ENCODE measurements around the gene RNF181.
"Not testable (repeated sequence)": the region's sequence is repeated elsewhere in the genome, so short reads cannot be mapped to it uniquely, and the experiment has no call there.

RNF181 gene

GRCh38 chr2:85614757-85615156 lies 19.2 kb downstream of the RNF181 start:
- DNase-seq = not testable (repeated sequence)

- no peak for DNase-seq
Observed at GRCh38 chr2:85615413-85615728, 19.8 kb downstream of the RNF181 start.

GRCh38 chr2:85617723-85618122 lies 22.2 kb downstream of the RNF181 start:
- DNase-seq = not testable (repeated sequence)

- no peak for DNase-seq
Observed at GRCh38 chr2:85619617-85620016, 24.1 kb downstream of the RNF181 start.

- DNase-seq = no peak
Observed at GRCh38 chr2:85621338-85621737, 25.8 kb downstream of the RNF181 start.

- no peak for DNase-seq
Observed at GRCh38 chr2:85623991-85624390, 28.4 kb downstream of the RNF181 start.

- DNase-seq = no peak
Observed at GRCh38 chr2:85628658-85629057, 33.1 kb downstream of the RNF181 start.

GRCh38 chr2:85631316-85631715 lies 35.8 kb downstream of the RNF181 start:
- DNase-seq = no peak

GRCh38 chr2:85635011-85635410 lies 39.5 kb downstream of the RNF181 start:
- no peak for DNase-seq

GRCh38 chr2:85635636-85636035 lies 40.1 kb downstream of the RNF181 start:
- DNase-seq = no peak

GRCh38 chr2:85642725-85643124 lies 47.2 kb downstream of the RNF181 start:
- DNase-seq = no peak

GRCh38 chr2:85644909-85645308 lies 49.4 kb downstream of the RNF181 start:
- DNase-seq = no peak

GRCh38 chr2:85646166-85646565 lies 50.6 kb downstream of the RNF181 start:
- DNase-seq = no peak

Measured in C1 segment of cervical spinal cord (tissue), 14 donors.